ENCODE measurements around the gene RCOR3. TPM values are rescaled to one million over a fixed set of nuclear protein-coding genes. Genes with fewer than 3 reads are reported as not detected.
A peak's percentile ranks its signal among the peaks of the same experiment; 100 is the strongest.
"Not testable (repeated sequence)": the region's sequence is repeated elsewhere in the genome, so short reads cannot be mapped to it uniquely, and the experiment has no call there.

Gene RCOR3
- total RNA-seq, 2 donors from 2014 or later = 34.7 to 37.8 TPM

- Histone ChIP-seq H3K36me3 (no peaks in the 10 kb centered on the region), H3K27me3 (no peaks in the 10 kb centered on the region), H3K27ac (peak overlapping the region; percentile 97), H3K4me3 (peak overlapping the region; percentile 87), H3K9me3 (no peaks in the 10 kb centered on the region), H3K9ac (ENCODE audit: low read depth in 2 of 2, low read length in 2 of 2) (peak overlapping the region; percentile 96 to 97), H3K4me1 (peaks cover 6% of the 10 kb centered on the region)
- intact Hi-C loops (cut with DNase I) = loop anchor here (10.0 kb wide), 1 partner anchor 124 kb away; the partner anchor contains the start of gene KCNH1
- TF ChIP-seq, protein P1, sequence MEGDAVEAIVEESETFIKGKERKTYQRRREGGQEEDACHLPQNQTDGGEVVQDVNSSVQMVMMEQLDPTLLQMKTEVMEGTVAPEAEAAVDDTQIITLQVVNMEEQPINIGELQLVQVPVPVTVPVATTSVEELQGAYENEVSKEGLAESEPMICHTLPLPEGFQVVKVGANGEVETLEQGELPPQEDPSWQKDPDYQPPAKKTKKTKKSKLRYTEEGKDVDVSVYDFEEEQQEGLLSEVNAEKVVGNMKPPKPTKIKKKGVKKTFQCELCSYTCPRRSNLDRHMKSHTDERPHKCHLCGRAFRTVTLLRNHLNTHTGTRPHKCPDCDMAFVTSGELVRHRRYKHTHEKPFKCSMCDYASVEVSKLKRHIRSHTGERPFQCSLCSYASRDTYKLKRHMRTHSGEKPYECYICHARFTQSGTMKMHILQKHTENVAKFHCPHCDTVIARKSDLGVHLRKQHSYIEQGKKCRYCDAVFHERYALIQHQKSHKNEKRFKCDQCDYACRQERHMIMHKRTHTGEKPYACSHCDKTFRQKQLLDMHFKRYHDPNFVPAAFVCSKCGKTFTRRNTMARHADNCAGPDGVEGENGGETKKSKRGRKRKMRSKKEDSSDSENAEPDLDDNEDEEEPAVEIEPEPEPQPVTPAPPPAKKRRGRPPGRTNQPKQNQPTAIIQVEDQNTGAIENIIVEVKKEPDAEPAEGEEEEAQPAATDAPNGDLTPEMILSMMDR (IDR thresholded peaks at IDR 0.05) = no peak
- DNase-seq = peak; percentile 79
Measured at GRCh38 chr1:211258310-211258755, 833 bp upstream of the RCOR3 start.

DNA sequence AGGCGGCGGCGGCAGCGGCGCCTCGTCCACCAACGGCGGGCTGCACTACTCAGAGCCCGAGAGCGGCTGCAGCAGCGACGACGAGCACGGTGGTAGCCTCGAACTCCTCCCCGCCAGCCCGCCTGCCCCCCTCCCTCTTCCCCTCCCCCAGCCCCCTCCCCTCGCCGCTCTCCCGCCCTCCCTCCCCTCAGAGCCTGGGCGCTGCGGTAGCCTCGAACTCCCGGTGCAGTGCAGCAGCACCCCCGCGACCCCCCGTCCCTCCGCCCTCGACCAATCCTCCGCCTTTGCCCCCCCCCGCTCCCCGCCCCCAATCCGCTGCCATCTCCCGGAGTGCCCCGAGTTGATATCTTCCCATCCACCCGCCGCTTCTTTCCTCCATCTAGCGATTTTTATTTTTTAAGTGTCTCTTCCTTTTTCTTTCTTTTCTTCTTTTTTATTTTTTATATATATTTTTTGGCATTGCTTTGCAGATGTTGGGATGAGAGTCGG lies 516 bp downstream of the RCOR3 start:
- peaks cover 6% of the 10 kb centered on the region for H3K4me1 ChIP-seq
- intact Hi-C loops (cut with DNase I) = loop anchor here (10.0 kb wide), 1 partner anchor 125 kb away; the partner anchor contains the start of gene KCNH1
- no peaks in the 10 kb centered on the region for H3K9me3 ChIP-seq
- DNase-seq = peak; percentile 67
- H3K36me3 ChIP-seq = no peaks in the 10 kb centered on the region
- peak overlapping the region; percentile 97 for H3K27ac ChIP-seq
- H3K27me3 ChIP-seq = no peaks in the 10 kb centered on the region
- peak overlapping the region; percentile 89 to 97 for H3K9ac ChIP-seq (ENCODE audit: low read depth in 2 of 2, low read length in 2 of 2)
- H3K4me3 ChIP-seq = peak overlapping the region; percentile 87
- TF ChIP-seq, protein P1 (IDR thresholded peaks at IDR 0.05) = no peak

- peaks cover 6% of the 10 kb centered on the region for H3K4me1 ChIP-seq
- H3K4me3 ChIP-seq = peak overlapping the region; percentile 87
- intact Hi-C loops (cut with DNase I) = no loop called here
- TF ChIP-seq, protein P1 (IDR thresholded peaks at IDR 0.05) = no peak
- H3K36me3 ChIP-seq = no peaks in the 10 kb centered on the region
- peak; percentile 92 for DNase-seq
- peak overlapping the region; percentile 89 to 97 for H3K9ac ChIP-seq (ENCODE audit: low read depth in 2 of 2, low read length in 2 of 2)
- no peaks in the 10 kb centered on the region for H3K27me3 ChIP-seq
- no peaks in the 10 kb centered on the region for H3K9me3 ChIP-seq
- peak overlapping the region; percentile 97 for H3K27ac ChIP-seq
Measured at GRCh38 chr1:211260141-211261107, 1.3 kb downstream of the RCOR3 start.

GRCh38 chr1:211261229-211261628 lies 2.1 kb downstream of the RCOR3 start:
- H3K27me3 ChIP-seq = no peaks in the 10 kb centered on the region
- TF ChIP-seq, protein P1 (IDR thresholded peaks at IDR 0.05) = no peak
- peak overlapping the region in 1 of 2 donors; percentile 89 for H3K9ac ChIP-seq (ENCODE audit: low read depth in 2 of 2, low read length in 2 of 2)
- H3K36me3 ChIP-seq = no peaks in the 10 kb centered on the region
- no peaks in the 10 kb centered on the region for H3K9me3 ChIP-seq
- H3K4me1 ChIP-seq = peaks cover 6% of the 10 kb centered on the region
- H3K27ac ChIP-seq = peak overlapping the region; percentile 97
- H3K4me3 ChIP-seq = peak overlapping the region; percentile 87
- intact Hi-C loops (cut with DNase I) = no loop called here
- no peak for DNase-seq

DNA sequence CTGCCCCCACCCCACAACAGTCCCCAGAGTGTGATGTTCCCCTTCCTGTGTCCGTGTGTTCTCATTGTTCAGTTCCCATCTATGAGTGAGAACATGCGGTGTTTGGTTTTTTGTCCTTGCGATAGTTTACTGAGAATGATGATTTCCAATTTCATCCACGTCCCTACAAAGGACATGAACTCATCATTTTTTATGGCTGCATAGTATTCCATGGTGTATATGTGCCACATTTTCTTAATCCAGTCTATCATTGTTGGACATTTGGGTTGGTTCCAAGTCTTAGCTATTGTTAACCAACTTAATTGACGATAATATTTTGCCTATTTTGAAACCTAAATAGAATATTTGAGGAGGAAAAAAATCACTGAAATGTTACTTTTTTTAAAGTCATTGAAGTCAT lies 3.9 kb downstream of the RCOR3 start:
- H3K4me1 ChIP-seq; intact Hi-C loops (cut with DNase I); H3K9ac ChIP-seq (ENCODE audit: low read depth in 2 of 2, low read length in 2 of 2); H3K27ac ChIP-seq; H3K27me3 ChIP-seq; DNase-seq; H3K9me3 ChIP-seq; H3K4me3 ChIP-seq; H3K36me3 ChIP-seq: not testable (repeated sequence)
